ENCODE results near the gene TSEN34.

TSEN34 gene

GRCh38 chr19:54191011-54191810 is at the start of gene TSEN34:
Gene TSEN34, plus strand, starts transcription at chr19:54191308. Its CDS starts 57 bp downstream, at chr19:54191365.
- no peaks in the 10 kb centered on the region for H3K27me3 ChIP-seq (ENCODE audit: control insufficient read depth, insufficient read depth, low read length)
- peaks cover 33% of the 10 kb centered on the region for H3K4me1 ChIP-seq (ENCODE audit: control insufficient read depth, insufficient read depth, low read length)
- H3K9ac ChIP-seq (ENCODE audit: low read length): peak within 1 kb of the TSS; percentile 90
- peak within 1 kb of the TSS; percentile 77 for H3K4me3 ChIP-seq (ENCODE audit: low read length)
- H3K36me3 ChIP-seq (ENCODE audit: control insufficient read depth, insufficient read depth, low read length): no peaks in the 10 kb centered on the region
- no peaks in the 10 kb centered on the region for H3K9me3 ChIP-seq (ENCODE audit: control insufficient read depth, low read length)

- H3K4me3 ChIP-seq (ENCODE audit: low read length): no peak overlapping the region
- H3K36me3 ChIP-seq (ENCODE audit: control insufficient read depth, insufficient read depth, low read length): peaks cover 33% of the 10 kb centered on the region
- H3K27me3 ChIP-seq (ENCODE audit: control insufficient read depth, insufficient read depth, low read length): no peaks in the 10 kb centered on the region
- peaks cover 19% of the 10 kb centered on the region for H3K4me1 ChIP-seq (ENCODE audit: control insufficient read depth, insufficient read depth, low read length)
- no peak overlapping the region for H3K9ac ChIP-seq (ENCODE audit: low read length)
- no peaks in the 10 kb centered on the region for H3K9me3 ChIP-seq (ENCODE audit: control insufficient read depth, low read length)
These were observed 49.8 kb upstream of the TSEN34 start for GRCh38 chr19:54141356-54141755.

GRCh38 chr19:54142166-54142780 is 48.8 kb upstream of the TSEN34 start:
- peaks cover 17% of the 10 kb centered on the region for H3K4me1 ChIP-seq (ENCODE audit: control insufficient read depth, insufficient read depth, low read length)
- H3K9me3 ChIP-seq (ENCODE audit: control insufficient read depth, low read length): no peaks in the 10 kb centered on the region
- peaks cover 40% of the 10 kb centered on the region for H3K36me3 ChIP-seq (ENCODE audit: control insufficient read depth, insufficient read depth, low read length)
- H3K4me3 ChIP-seq (ENCODE audit: low read length): no peak overlapping the region
- no peak overlapping the region for H3K9ac ChIP-seq (ENCODE audit: low read length)
- H3K27me3 ChIP-seq (ENCODE audit: control insufficient read depth, insufficient read depth, low read length): no peaks in the 10 kb centered on the region

GRCh38 chr19:54145541-54146158 is 45.5 kb upstream of the TSEN34 start:
- peaks cover 46% of the 10 kb centered on the region for H3K36me3 ChIP-seq (ENCODE audit: control insufficient read depth, insufficient read depth, low read length)
- no peak overlapping the region for H3K4me3 ChIP-seq (ENCODE audit: low read length)
- no peak overlapping the region for H3K9ac ChIP-seq (ENCODE audit: low read length)
- H3K9me3 ChIP-seq (ENCODE audit: control insufficient read depth, low read length): no peaks in the 10 kb centered on the region
- no peaks in the 10 kb centered on the region for H3K27me3 ChIP-seq (ENCODE audit: control insufficient read depth, insufficient read depth, low read length)
- H3K4me1 ChIP-seq (ENCODE audit: control insufficient read depth, insufficient read depth, low read length): no peaks in the 10 kb centered on the region

GRCh38 chr19:54147676-54148075 is 43.4 kb upstream of the TSEN34 start:
- no peaks in the 10 kb centered on the region for H3K27me3 ChIP-seq (ENCODE audit: control insufficient read depth, insufficient read depth, low read length)
- H3K9ac ChIP-seq (ENCODE audit: low read length): no peak overlapping the region
- H3K4me1 ChIP-seq (ENCODE audit: control insufficient read depth, insufficient read depth, low read length): no peaks in the 10 kb centered on the region
- peaks cover 51% of the 10 kb centered on the region for H3K36me3 ChIP-seq (ENCODE audit: control insufficient read depth, insufficient read depth, low read length)
- H3K4me3 ChIP-seq (ENCODE audit: low read length): no peak overlapping the region
- no peaks in the 10 kb centered on the region for H3K9me3 ChIP-seq (ENCODE audit: control insufficient read depth, low read length)

- Histone ChIP-seq H3K4me3 (ENCODE audit: low read length) (no peak overlapping the region), H3K36me3 (ENCODE audit: control insufficient read depth, insufficient read depth, low read length) (peaks cover 51% of the 10 kb centered on the region), H3K4me1 (ENCODE audit: control insufficient read depth, insufficient read depth, low read length) (no peaks in the 10 kb centered on the region), H3K9ac (ENCODE audit: low read length) (no peak overlapping the region), H3K27me3 (ENCODE audit: control insufficient read depth, insufficient read depth, low read length) (no peaks in the 10 kb centered on the region), H3K9me3 (ENCODE audit: control insufficient read depth, low read length) (no peaks in the 10 kb centered on the region)
These were observed 43.0 kb upstream of the TSEN34 start for GRCh38 chr19:54148158-54148557.

GRCh38 chr19:54149021-54149812 is 41.9 kb upstream of the TSEN34 start:
- peaks cover 40% of the 10 kb centered on the region for H3K36me3 ChIP-seq (ENCODE audit: control insufficient read depth, insufficient read depth, low read length)
- no peaks in the 10 kb centered on the region for H3K27me3 ChIP-seq (ENCODE audit: control insufficient read depth, insufficient read depth, low read length)

GRCh38 chr19:54151362-54152035 is 39.6 kb upstream of the TSEN34 start:
- Histone ChIP-seq H3K9ac (ENCODE audit: low read length) (no peak overlapping the region), H3K27me3 (ENCODE audit: control insufficient read depth, insufficient read depth, low read length) (no peaks in the 10 kb centered on the region), H3K9me3 (ENCODE audit: control insufficient read depth, low read length) (no peaks in the 10 kb centered on the region), H3K36me3 (ENCODE audit: control insufficient read depth, insufficient read depth, low read length) (peaks cover 35% of the 10 kb centered on the region), H3K4me1 (ENCODE audit: control insufficient read depth, insufficient read depth, low read length) (no peaks in the 10 kb centered on the region), H3K4me3 (ENCODE audit: low read length) (no peak overlapping the region)

More at GRCh38 chr19:54149021-54149812, 41.9 kb upstream of the TSEN34 start:
- H3K4me3 ChIP-seq (ENCODE audit: low read length): no peak overlapping the region
- H3K9me3 ChIP-seq (ENCODE audit: control insufficient read depth, low read length): no peaks in the 10 kb centered on the region
- no peaks in the 10 kb centered on the region for H3K4me1 ChIP-seq (ENCODE audit: control insufficient read depth, insufficient read depth, low read length)
- H3K9ac ChIP-seq (ENCODE audit: low read length): no peak overlapping the region

GRCh38 chr19:54152267-54152666 is 38.8 kb upstream of the TSEN34 start:
- Histone ChIP-seq H3K36me3 (ENCODE audit: control insufficient read depth, insufficient read depth, low read length) (peaks cover 30% of the 10 kb centered on the region), H3K4me3 (ENCODE audit: low read length) (no peak overlapping the region), H3K27me3 (ENCODE audit: control insufficient read depth, insufficient read depth, low read length) (no peaks in the 10 kb centered on the region), H3K9me3 (ENCODE audit: control insufficient read depth, low read length) (no peaks in the 10 kb centered on the region), H3K4me1 (ENCODE audit: control insufficient read depth, insufficient read depth, low read length) (no peaks in the 10 kb centered on the region), H3K9ac (ENCODE audit: low read length) (no peak overlapping the region)

GRCh38 chr19:54152878-54153524 is 38.1 kb upstream of the TSEN34 start:
- H3K9ac ChIP-seq (ENCODE audit: low read length): no peak overlapping the region

GRCh38 chr19:54153731-54154326 is 37.3 kb upstream of the TSEN34 start:
- H3K4me3 ChIP-seq (ENCODE audit: low read length): no peak overlapping the region
- peaks cover 12% of the 10 kb centered on the region for H3K4me1 ChIP-seq (ENCODE audit: control insufficient read depth, insufficient read depth, low read length)
- H3K9ac ChIP-seq (ENCODE audit: low read length): no peak overlapping the region
- H3K9me3 ChIP-seq (ENCODE audit: control insufficient read depth, low read length): no peaks in the 10 kb centered on the region
- no peaks in the 10 kb centered on the region for H3K27me3 ChIP-seq (ENCODE audit: control insufficient read depth, insufficient read depth, low read length)
- peaks cover 38% of the 10 kb centered on the region for H3K36me3 ChIP-seq (ENCODE audit: control insufficient read depth, insufficient read depth, low read length)

More at GRCh38 chr19:54152878-54153524, 38.1 kb upstream of the TSEN34 start:
- H3K9me3 ChIP-seq (ENCODE audit: control insufficient read depth, low read length): no peaks in the 10 kb centered on the region
- H3K4me1 ChIP-seq (ENCODE audit: control insufficient read depth, insufficient read depth, low read length): peaks cover 4% of the 10 kb centered on the region
- H3K4me3 ChIP-seq (ENCODE audit: low read length): no peak overlapping the region
- H3K36me3 ChIP-seq (ENCODE audit: control insufficient read depth, insufficient read depth, low read length): peaks cover 32% of the 10 kb centered on the region
- H3K27me3 ChIP-seq (ENCODE audit: control insufficient read depth, insufficient read depth, low read length): no peaks in the 10 kb centered on the region
